DMS53 (cell line): Measurements from ENCODE around the gene DHX29.

Experiments used
- DNase-seq: peaks from one replicate; lab custom pipeline; 2025; lab: John Stamatoyannopoulos, UW

DHX29 gene

GRCh38 chr5:55231919-55232270 is 75.6 kb downstream of the DHX29 start:
- DNase-seq = no peak

GRCh38 chr5:55231029-55231918 is 76.2 kb downstream of the DHX29 start:
- DNase-seq = peak; percentile 75

GRCh38 chr5:55230086-55230629 is 77.3 kb downstream of the DHX29 start:
- no peak for DNase-seq

- peak; percentile 58 for DNase-seq
Measured at GRCh38 chr5:55227664-55228430, 79.6 kb downstream of the DHX29 start.

- peak; percentile 87 for DNase-seq
Measured at GRCh38 chr5:55226934-55227663, 80.4 kb downstream of the DHX29 start, which contains the start of gene MCIDAS. MCIDAS (minus strand) TSS chr5:55227315; CDS start chr5:55227138, 177 bp downstream.

GRCh38 chr5:55226027-55226933 is 81.2 kb downstream of the DHX29 start:
- peak; percentile 93 for DNase-seq

GRCh38 chr5:55225346-55225745 is 82.1 kb downstream of the DHX29 start:
- no peak for DNase-seq

GRCh38 chr5:55223812-55224240 is 83.7 kb downstream of the DHX29 start:
- no peak for DNase-seq

GRCh38 chr5:55222985-55223811 is 84.3 kb downstream of the DHX29 start:
- no peak for DNase-seq

- no peak for DNase-seq
Measured at GRCh38 chr5:55222092-55222984, 85.2 kb downstream of the DHX29 start.

GRCh38 chr5:55220433-55221185 is 86.9 kb downstream of the DHX29 start:
- peak; percentile 89 for DNase-seq

- DNase-seq = peak; percentile 43
Measured at GRCh38 chr5:55219770-55220169, 87.7 kb downstream of the DHX29 start.

- DNase-seq = peak; percentile 98
Measured at GRCh38 chr5:55218967-55219366, 88.5 kb downstream of the DHX29 start.

GRCh38 chr5:55211184-55211874 is 96.2 kb downstream of the DHX29 start:
- peak; percentile 60 for DNase-seq
